Heart left ventricle (tissue), 16 donors: ENCODE measurements around the gene OR5J2. TPM values are rescaled to one million over a fixed set of nuclear protein-coding genes. Genes with fewer than 3 reads are reported as not detected.
"Not testable (repeated sequence)": the region's sequence is repeated elsewhere in the genome, so short reads cannot be mapped to it uniquely, and the experiment has no call there.

ENCODE experiments used
- ATAC-seq, 4 donors: fragments of 200-7000 bp; cut with Tn5 transposase; one replicate each; pipeline ENCODE4 v1.9.1; 2020 to 2022; ENCODE audit warnings: moderate library complexity in 4 of 4, mild to moderate bottlenecking in 3 of 4, moderate number of reproducible peaks in 1 of 4
- DNase-seq, 5 donors: peaks; one replicate each; pipeline ENCODE4 v3.0.0-alpha.2; 2020
- H3K27ac ChIP-seq, 12 donors: fragments of 200-600 bp; sonication (generic) in 4 of 12; one replicate each; pipeline versions ENCODE4 v1.5.0 to v1.8.0; 2016 to 2022; ENCODE audit warnings: mild to moderate bottlenecking in 2 of 12
- H3K27me3 ChIP-seq, 9 donors: fragments of 200-600 bp; sonication (generic) in 2 of 9; one replicate each; pipeline versions ENCODE4 v1.5.1 to v1.8.0; 2016 to 2022; ENCODE audit warnings: mild to moderate bottlenecking in 3 of 9
- H3K36me3 ChIP-seq, 9 donors: fragments of 200-600 bp; sonication (generic) in 2 of 9; one replicate each; pipeline versions ENCODE4 v1.5.0 to v1.8.0; 2018 to 2022; ENCODE audit warnings: mild to moderate bottlenecking in 2 of 9
- H3K4me1 ChIP-seq, 12 donors: fragments of 200-600 bp; sonication (generic) in 4 of 12; one replicate each; pipeline versions ENCODE4 v1.5.0 to v1.8.0; 2016 to 2022; ENCODE audit warnings: mild to moderate bottlenecking in 3 of 12
- H3K4me3 ChIP-seq, 12 donors: fragments of 200-600 bp; sonication (generic) in 4 of 12; one replicate each; pipeline versions ENCODE4 v1.5.0 to v1.8.0; 2017 to 2022; ENCODE audit warnings: mild to moderate bottlenecking in 9 of 12, moderate library complexity in 4 of 12
- H3K9me3 ChIP-seq, 12 donors: fragments of 200-600 bp; sonication (generic) in 4 of 12; one replicate each; pipeline versions ENCODE4 v1.5.0 to v1.8.0; 2016 to 2022; ENCODE audit warnings: mild to moderate bottlenecking in 1 of 12
- POLR2A ChIP-seq, 2 donors: fragments of 450-650 bp; IDR thresholded peaks; one replicate each; pipeline ENCODE4 v1.6.1; 2017; ENCODE audit warnings: antibody characterized with exemption in 2 of 2, mild to moderate bottlenecking in 2 of 2, moderate library complexity in 2 of 2
- WGBS, 4 donors: extraction: QIAGEN DNeasy Blood & Tissue Kit in 2 of 4; methylation state at CpG; one replicate each; pipeline versions ENCODE4 v1.1.5 to v1.1.7; 2013 to 2018; 5-methylcytosine and 5-hydroxymethylcytosine counted together
- intact Hi-C, 10 donors: fragments of 100-400 bp; cut with DNase I; formaldehyde crosslinking; loops; one replicate each; pipeline versions ENCODE4 v1.11.1 to v1.14.2; 2022
- polyA plus RNA-seq, 2 donors: library from polyadenylated mRNA; stranded (reverse); fragments of 200-250 nt; gene quantifications; one replicate each; pipeline ENCODE4 v1.2.3, GENCODE V29; 2013
- total RNA-seq, 9 donors: library from RNA; depleted of rRNA in 2 of 9; stranded (reverse); fragments of >200 nt in 2 of 9; fragmentation: NEBNext Ultra II Directional in 3 of 9; extraction: Animal tissue kit (Norgen Biotek cat#: 25700) in 3 of 9; gene quantifications; one replicate each; pipeline versions ENCODE4 v1.1.0 to v1.2.4, GENCODE V29; 2016 to 2023
- TF ChIP-seq, protein P1 (sequence below), 12 donors: fragments of 200-600 bp; sonication (generic) in 4 of 12; IDR thresholded peaks; one replicate each; pipeline versions ENCODE4 v1.5.0 to v1.8.0; 2018 to 2022; ENCODE audit warnings: antibody characterized with exemption in 12 of 12, mild to moderate bottlenecking in 5 of 12
- donor health status: ischemic (EF 13 %, LVEDD 7.1; RV severe dilation, severe dysfunction).
- donor health status: healthy with polysubstance abuse.
- donor health status: DM: no; HTN: yes; CAD: no.
- donor health status: DM: no; HTN: no; CAD: no.
- donor health status: ischemic (EF 25% LVEDD 6.9; RV normal size, moderate dysfunction).
- donor health status: ischemic (EF 25% LVEDD 5.7; RV mildly dilated, moderate dysfunction).
- donor health status: healthy.
- donor health status: DM: yes; HTN: yes; CAD: no.
- donor health status: ischemic (EF 35%, LVEDD 5.7; RV mildly dilated, moderate dysfunction).
- donor health status: nonischemic (EF 11% LVEDD 7.7; RV severe dilation, severe dysfunction).
- donor health status: DM: yes; HTN: yes; CAD: no.
- donor health status: PGD.
- donor health status: ischemic (EF 29% LVEDD 5.4; RV normal size, mild dysfunction).
- donor health status: nonischemic (EF 23%, LVEDD 6.1; RV moderate dilation, normal function).

Gene OR5J2
- total and polyA plus RNA-seq, 11 donors: not detected

DNA sequence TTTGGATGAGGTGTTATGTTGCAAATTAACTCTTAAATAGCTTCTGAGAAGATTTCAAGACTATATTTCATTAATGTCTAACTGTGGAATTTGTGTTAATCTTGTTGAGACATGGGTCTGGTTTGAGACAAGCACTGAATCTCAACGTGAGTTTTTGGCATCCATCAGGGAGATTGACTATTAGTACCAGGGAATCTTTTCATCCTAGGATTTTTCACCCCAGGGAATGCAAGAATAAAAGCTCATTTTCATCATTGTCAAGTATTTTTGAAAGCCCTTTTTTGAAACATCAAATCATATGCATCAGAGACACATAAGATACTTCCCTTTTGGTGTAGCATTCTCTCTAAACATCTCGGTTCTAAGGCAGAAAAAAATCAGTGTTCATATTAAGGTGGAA lies 38.1 kb downstream of the OR5J2 start:
- H3K4me1 ChIP-seq: no peaks in the 10 kb centered on the region
- no peak overlapping the region for H3K27ac ChIP-seq
- intact Hi-C loops: no loop called here
- no peak for ATAC-seq
- H3K9me3 ChIP-seq: peaks cover 0 to 31% (median 7%) of the 10 kb centered on the region in 12 donors
- 62 to 72% (median 68%) methylated on average over 2 of the region's 2 CpGs for WGBS, 4 donors
- no peaks in the 10 kb centered on the region for H3K36me3 ChIP-seq
- no peaks in the 10 kb centered on the region for H3K27me3 ChIP-seq
- TF ChIP-seq, protein P1, sequence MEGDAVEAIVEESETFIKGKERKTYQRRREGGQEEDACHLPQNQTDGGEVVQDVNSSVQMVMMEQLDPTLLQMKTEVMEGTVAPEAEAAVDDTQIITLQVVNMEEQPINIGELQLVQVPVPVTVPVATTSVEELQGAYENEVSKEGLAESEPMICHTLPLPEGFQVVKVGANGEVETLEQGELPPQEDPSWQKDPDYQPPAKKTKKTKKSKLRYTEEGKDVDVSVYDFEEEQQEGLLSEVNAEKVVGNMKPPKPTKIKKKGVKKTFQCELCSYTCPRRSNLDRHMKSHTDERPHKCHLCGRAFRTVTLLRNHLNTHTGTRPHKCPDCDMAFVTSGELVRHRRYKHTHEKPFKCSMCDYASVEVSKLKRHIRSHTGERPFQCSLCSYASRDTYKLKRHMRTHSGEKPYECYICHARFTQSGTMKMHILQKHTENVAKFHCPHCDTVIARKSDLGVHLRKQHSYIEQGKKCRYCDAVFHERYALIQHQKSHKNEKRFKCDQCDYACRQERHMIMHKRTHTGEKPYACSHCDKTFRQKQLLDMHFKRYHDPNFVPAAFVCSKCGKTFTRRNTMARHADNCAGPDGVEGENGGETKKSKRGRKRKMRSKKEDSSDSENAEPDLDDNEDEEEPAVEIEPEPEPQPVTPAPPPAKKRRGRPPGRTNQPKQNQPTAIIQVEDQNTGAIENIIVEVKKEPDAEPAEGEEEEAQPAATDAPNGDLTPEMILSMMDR (IDR thresholded peaks at IDR 0.05): no peak
- no peak for TF ChIP-seq POLR2A (IDR thresholded peaks at IDR 0.05)
- no peak overlapping the region for H3K4me3 ChIP-seq
- DNase-seq: no peak

DNA sequence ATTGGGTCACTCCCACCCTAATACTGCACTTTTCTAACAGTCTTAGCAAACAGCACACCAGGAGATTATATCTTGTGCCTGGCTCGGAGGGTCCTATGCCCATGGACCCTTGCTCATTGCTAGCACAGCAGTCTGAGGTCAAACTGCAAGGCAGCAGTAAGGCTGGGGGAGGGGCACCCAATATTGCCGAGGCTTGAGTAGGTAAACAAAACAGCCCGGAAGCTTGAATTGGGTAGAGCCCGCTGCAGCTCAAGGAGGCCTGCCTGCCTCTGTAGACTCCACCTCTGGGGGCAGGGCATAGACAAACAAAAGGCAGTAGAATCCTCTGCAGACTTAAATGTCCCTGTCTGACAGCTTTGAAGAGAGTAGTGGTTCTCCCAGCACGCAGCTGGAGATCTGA lies 43.3 kb downstream of the OR5J2 start:
- H3K27ac ChIP-seq, H3K36me3 ChIP-seq, H3K27me3 ChIP-seq, H3K4me1 ChIP-seq, ATAC-seq, H3K4me3 ChIP-seq, intact Hi-C loops, DNase-seq: not testable (repeated sequence)
- WGBS, 4 donors: 81 to 89% (median 84%) methylated on average over 5 of the region's 5 CpGs
- peaks cover 0 to 30% (median 7%) of the 10 kb centered on the region in 12 donors for H3K9me3 ChIP-seq

Other genes with a start within 250 kb of the OR5J2 start
- not detected for gene OR5I1, start 240.2 kb upstream of the OR5J2 start, total RNA-seq
- gene OR5I1, start 240.2 kb upstream of the OR5J2 start, polyA plus RNA-seq: not detected
- gene OR10AG1, start 206.7 kb upstream of the OR5J2 start, total RNA-seq: not detected
- gene OR10AG1, start 206.7 kb upstream of the OR5J2 start, polyA plus RNA-seq: not detected
- gene OR5F1, start 182.0 kb upstream of the OR5J2 start, total RNA-seq: not detected
- gene OR5F1, start 182.0 kb upstream of the OR5J2 start, polyA plus RNA-seq: not detected
- not detected for gene OR5AS1, start 149.0 kb upstream of the OR5J2 start, total RNA-seq
- gene OR5AS1, start 149.0 kb upstream of the OR5J2 start, polyA plus RNA-seq: not detected
- not detected for gene OR8I2, start 83.3 kb upstream of the OR5J2 start, total RNA-seq
- not detected for gene OR8I2, start 83.3 kb upstream of the OR5J2 start, polyA plus RNA-seq
- not detected for gene OR8H2, start 72.9 kb upstream of the OR5J2 start, total RNA-seq
- gene OR8H2, start 72.9 kb upstream of the OR5J2 start, polyA plus RNA-seq: not detected
- not detected for gene OR8H3, start 54.2 kb upstream of the OR5J2 start, total RNA-seq
- gene OR8H3, start 54.2 kb upstream of the OR5J2 start, polyA plus RNA-seq: not detected
- gene OR8J3, start 36.4 kb upstream of the OR5J2 start, total RNA-seq: not detected
- not detected for gene OR8J3, start 36.4 kb upstream of the OR5J2 start, polyA plus RNA-seq
- gene OR8K5, start 16.3 kb upstream of the OR5J2 start, total RNA-seq: not detected
- gene OR8K5, start 16.3 kb upstream of the OR5J2 start, polyA plus RNA-seq: not detected
- gene OR5T2, start 57.6 kb downstream of the OR5J2 start, total RNA-seq: not detected
- not detected for gene OR5T2, start 57.6 kb downstream of the OR5J2 start, polyA plus RNA-seq
- not detected for gene OR5T3, start 75.6 kb downstream of the OR5J2 start, total RNA-seq
- not detected for gene OR5T3, start 75.6 kb downstream of the OR5J2 start, polyA plus RNA-seq
- not detected for gene OR5T1, start 97.5 kb downstream of the OR5J2 start, total RNA-seq
- not detected for gene OR5T1, start 97.5 kb downstream of the OR5J2 start, polyA plus RNA-seq
- not detected for gene OR8H1, start 115.6 kb downstream of the OR5J2 start, total RNA-seq
- gene OR8H1, start 115.6 kb downstream of the OR5J2 start, polyA plus RNA-seq: not detected
- not detected for gene OR8K3, start 138.5 kb downstream of the OR5J2 start, total RNA-seq
- gene OR8K3, start 138.5 kb downstream of the OR5J2 start, polyA plus RNA-seq: not detected
- not detected for gene OR8K1, start 169.4 kb downstream of the OR5J2 start, total RNA-seq
- gene OR8K1, start 169.4 kb downstream of the OR5J2 start, polyA plus RNA-seq: not detected
- not detected for gene OR8J1, start 177.7 kb downstream of the OR5J2 start, total RNA-seq
- not detected for gene OR8J1, start 177.7 kb downstream of the OR5J2 start, polyA plus RNA-seq
- gene OR8U1, start 199.0 kb downstream of the OR5J2 start, total RNA-seq: not detected
- gene OR8U1, start 199.0 kb downstream of the OR5J2 start, polyA plus RNA-seq: not detected
- gene OR5AL1, start 236.1 kb downstream of the OR5J2 start, total RNA-seq: not detected
- gene OR5AL1, start 236.1 kb downstream of the OR5J2 start, polyA plus RNA-seq: not detected